HG03457 (cell line): Measurements from ENCODE around the gene ELK4.
A peak's percentile ranks its signal among the peaks of the same experiment; 100 is the strongest.

ENCODE experiments used
- ATAC-seq: cut with Tn5 transposase; IDR thresholded peaks from one replicate; pipeline ENCODE4 v1.9.1; 2021; ENCODE audit warnings: moderate number of reproducible peaks; ENCODE audit not compliant: unreplicated experiment

ELK4 gene, protein sequence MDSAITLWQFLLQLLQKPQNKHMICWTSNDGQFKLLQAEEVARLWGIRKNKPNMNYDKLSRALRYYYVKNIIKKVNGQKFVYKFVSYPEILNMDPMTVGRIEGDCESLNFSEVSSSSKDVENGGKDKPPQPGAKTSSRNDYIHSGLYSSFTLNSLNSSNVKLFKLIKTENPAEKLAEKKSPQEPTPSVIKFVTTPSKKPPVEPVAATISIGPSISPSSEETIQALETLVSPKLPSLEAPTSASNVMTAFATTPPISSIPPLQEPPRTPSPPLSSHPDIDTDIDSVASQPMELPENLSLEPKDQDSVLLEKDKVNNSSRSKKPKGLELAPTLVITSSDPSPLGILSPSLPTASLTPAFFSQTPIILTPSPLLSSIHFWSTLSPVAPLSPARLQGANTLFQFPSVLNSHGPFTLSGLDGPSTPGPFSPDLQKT

DNA sequence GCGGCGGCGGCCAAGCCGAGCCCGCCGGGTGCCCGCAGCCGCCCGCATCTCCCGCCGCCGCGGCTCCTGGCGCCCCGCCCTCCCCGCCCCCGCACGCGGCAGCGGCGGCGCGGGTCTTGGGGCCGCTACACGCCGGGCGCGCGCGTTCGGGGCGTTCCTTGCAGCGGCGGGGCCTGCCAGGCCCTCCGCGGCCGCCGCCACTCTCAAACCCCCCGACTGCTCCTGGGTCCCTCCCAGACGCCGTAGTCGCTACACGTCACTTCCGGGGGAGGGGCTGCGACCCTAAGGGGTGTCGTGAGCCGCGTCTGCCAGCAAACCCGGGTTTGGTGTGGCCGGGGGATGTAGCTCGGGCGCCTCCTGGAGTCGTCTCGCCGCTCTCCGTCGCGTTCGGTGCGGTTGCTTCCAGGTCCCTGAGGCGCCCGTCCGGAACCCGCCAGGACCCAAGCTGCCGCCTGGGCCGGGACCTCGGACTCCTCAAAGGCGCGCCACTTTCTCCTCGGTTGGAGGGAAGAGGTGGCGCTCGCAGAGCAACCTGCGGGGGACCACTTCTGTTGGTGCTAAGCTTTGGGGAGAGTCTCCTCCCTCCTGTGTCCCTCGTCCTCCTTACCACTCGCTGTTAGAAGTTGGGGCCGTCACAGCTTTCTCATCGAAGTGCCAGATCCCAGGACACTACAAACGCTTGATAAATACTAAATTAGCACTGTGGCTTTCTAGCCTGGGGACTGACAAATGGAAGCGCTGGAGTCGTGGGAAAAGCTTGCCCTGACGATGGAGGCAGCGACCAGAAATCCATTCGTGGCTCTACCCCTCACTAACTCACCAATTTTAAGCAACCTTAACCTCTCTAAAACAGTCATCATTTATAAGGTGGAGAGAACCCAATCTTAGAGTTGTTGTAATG lies at the start of gene ELK4:
TSS of gene ELK4 (minus strand) at position 244 of the 901 bp plus-strand sequence. CDS start 8,129 bp downstream, outside the sequence.
- ATAC-seq, result peak; percentile 72

DNA sequence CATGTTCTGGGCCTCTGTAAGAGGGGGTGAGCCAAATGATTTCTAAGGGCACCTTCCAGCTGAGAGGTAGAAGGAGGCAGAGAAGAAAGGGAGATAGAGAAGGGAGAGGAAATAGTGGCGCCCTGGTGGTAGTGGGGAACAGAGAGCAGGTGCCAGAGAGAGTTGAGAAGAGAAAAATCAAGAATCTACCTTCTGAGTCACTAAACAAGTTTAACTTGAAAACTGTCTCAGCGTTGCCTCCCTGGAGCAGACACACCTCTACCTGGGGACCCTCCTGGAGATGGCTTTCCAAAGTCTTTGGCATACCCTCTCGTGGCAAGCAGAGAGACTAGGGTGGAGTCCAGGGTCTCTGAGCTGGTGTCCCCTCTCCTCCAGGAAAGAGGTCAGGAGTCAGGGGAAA lies 49.6 kb upstream of the ELK4 start:
- ATAC-seq, result no peak

DNA sequence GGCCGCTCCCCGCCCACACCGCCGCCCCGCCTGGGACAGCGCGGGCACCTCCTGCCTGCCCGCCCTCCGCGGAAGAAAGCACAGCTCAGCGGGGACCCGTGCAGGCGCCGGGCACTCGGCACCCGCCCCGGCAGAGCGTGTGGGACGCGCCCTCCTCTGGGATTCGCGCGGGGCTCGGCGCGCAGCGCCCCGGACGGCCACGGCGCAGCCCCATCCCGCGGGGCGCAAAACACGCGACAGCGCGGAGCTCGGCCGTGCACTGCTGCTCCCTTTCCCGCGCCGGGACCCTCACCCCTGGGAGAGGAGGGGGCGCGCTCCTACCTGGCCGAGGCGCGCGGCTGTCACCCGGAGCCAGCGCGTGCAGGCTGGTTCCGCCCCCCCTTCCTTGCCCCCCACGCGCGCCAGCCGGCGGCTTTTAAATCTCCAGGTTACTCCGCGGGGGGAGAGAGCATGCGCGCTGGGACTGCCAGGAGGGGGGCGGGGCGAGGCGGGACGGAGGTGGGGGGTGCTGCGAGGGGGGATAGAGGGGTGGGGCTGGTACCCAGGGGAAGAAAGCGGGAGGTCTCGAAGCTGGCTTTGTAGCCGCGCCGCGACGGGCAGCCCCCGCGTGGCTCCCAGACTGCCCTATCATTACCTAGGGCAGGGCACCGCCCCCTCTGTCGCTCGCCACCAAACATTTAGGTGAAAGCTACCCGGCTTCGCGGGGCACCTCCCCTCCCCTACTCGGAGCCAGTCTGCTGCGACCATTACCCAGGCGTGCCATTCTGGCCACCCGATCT lies 48.5 kb upstream of the ELK4 start, which contains the start of gene SLC45A3:
TSS of gene SLC45A3 (minus strand) at position 437 of the 779 bp plus-strand sequence. CDS start 15,853 bp downstream, outside the sequence.
- ATAC-seq, result no peak

DNA sequence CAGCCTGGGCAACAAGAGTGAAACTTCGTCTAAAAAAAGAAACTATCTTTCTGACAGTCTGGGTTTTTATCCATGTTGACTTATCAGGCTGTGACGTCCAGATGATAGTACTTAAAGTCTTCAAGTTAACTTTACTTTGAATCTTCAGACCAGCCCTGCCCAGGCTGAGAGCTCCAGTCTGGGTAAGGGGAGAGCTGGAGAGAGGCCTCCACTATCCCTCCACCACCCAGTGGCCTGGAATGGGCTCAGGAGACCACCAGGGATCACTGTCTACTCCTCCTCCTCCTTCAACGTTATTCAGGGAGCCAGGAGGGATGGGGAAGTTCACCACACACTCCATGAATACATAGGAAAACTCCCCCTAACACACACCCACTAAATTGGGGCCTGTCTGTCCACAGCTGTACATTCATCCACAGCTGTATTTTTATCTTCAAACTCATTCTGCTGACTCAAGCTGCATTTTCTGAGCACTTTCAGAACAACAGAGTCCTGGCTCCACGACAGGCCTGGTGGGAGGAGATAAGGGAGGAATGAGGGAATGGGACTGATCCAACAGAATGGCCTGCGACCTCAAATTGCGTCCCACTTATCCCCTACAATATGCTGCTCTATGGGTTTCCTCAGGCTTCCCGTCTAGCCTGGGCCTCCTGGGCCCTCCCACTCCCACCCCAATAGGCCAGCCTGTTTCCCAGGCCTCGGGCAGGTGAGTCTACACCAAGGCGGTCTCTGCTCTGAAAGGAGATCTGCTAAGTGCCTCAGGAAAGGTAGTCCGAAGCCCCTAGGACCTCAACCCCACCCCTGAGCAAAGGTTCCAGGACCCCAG lies 46.7 kb upstream of the ELK4 start:
- ATAC-seq, result no peak

DNA sequence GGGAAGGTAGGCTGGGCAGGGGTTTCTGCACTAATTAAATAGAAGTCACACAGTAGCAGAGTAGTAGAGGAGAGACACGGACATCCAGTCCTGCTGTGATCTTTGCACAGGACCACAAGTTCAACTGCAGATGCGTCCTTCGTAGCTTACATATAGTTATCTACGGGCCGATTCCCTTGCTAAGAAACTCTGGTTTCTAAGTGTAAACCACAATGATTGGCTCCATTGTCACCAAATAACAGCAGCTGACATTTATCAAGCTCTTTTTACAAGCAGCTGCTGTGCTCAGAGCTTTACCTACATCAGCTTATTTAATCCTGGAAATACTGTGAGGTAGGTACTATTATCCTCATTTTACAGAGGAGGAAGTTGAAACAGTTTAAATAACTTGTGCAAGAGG lies 45.4 kb upstream of the ELK4 start:
- ATAC-seq, result no peak

DNA sequence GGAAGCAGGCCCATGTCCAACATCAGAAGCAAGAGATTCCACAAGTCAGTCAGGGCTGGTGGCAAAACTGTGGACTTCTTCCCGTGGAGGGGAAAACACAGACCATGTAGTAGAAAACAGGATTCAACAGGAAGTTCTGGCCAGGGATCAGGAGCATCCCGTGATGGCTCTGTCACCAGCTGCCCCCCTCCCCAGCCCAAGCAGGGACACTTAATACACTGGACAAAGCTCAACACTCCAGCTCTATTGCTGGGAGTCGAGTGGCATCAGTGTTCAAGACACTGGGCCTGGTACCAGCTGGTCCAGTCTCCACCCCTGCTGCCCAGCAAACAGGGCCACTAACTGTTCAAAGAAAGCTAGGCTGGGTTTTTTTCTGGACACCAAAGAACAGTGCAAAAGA lies 44.8 kb upstream of the ELK4 start:
- ATAC-seq, result no peak

DNA sequence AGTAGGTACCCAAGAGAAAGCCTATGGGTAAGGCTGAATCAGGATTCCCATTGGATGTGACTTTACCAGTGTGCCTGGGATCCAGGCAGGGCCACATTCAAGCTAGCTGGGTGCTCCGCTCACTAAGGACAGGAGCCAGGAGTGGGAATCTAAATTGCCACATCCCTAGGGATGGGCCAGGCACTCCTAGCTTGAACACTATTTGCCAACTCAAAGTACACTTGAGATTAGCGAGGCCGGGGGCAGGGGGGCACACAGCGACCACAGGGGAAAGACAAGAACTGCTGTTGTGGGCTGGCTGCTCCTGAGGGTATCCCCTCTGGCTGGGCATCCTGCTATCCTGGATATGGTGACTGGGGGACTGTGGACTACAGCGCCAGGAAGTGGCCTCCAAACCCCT lies 44.2 kb upstream of the ELK4 start:
- ATAC-seq, result no peak

DNA sequence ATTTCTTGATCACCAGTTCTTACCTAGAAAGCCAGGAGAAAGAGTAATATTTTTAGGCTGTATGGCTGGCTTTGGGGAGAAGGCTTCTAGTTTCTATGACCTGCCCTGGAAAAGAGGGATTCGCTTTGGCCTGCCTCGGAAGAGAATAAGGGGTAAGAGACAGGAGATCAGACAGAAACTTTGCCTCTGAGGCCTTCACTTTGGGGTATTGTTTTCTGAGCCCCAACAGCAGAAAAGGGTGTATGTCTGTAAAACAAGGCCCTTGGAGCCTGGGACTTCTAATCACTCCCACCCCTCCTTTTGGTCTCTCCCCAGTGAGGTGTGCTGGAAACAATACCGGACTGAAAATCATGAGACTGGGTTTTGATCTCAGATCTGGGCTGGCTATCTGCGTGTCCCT lies 43.4 kb upstream of the ELK4 start:
- ATAC-seq, result no peak

DNA sequence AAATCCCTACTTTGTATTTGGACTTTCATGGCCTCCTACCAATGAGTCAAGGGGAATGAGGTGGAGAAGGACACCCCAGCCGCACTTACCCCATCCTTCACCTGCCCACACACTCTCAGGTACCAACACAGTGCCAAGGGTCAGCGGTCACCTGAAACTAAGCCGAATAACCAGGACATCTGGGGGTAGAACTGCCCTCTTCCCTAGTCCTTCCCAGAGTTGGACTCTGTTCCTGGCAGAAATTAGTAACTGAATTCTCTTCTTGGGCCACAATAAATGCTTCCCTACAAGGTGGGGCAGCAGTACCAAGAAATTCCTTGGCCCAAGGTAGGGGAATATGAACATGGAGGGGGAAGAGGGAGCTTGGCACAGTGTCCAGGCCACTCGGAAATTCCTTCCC lies 41.2 kb upstream of the ELK4 start:
- no peak for ATAC-seq

DNA sequence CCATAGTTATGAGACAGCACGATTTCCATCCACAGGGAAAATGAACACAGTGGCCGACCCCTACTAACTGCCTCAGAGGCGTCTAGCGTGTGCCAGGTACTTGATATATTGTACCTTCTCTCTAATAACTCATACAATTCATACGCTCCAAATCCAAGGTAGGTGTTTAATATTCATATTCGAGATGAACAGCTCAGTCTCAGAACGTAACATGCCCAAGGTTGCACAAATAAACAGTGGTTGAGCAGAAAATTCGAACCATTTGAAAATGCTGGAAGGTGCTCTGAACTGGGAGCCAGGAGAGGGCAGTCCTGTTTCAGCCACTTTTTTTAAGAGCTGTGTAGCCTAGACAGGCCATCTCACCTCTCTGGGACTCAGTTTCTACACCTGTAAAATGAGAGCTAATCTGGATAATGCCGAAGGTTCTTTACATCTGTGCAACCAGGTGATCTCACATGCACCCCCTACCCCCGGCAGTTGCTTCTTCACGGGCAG lies 40.6 kb upstream of the ELK4 start:
- ATAC-seq, result no peak

DNA sequence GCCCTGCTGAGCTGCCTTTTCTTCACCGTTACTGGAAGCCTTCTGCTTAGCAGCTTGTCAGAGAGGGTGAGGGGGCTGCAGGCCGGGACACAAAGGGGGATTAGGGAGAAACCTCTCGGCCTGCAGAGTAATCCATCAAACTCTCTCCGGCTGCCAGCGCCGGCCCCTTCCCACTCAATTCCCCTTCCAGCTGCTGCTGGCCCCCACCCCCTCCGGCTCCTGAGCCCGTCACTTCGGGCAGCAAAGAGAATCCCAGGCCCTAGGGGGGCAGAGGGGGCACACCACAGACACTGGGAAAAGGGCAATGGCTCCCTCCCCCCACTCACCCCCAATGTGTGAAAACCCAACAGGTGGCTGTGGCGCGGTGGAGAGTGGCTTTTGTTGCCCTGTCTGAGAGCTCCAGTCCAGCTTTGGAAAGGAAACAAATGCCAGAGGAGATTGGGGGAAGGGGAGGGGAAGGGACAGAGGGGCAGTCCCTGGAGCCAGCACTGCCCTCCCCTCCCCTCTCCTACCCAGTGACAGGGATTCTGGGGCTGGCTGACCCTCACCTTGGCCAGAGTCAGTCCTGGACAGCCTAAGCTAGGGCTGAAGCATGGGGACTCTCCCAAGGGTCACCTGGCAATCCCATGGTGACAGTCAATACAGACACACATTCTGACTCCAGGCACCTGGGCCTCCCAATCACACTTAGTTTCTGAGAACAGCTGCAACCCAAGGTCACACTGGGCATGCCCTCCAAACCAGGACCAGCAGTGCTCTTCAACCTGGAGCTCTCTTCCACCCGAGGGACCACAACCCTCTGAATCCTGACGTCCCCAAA lies 39.0 kb upstream of the ELK4 start:
- ATAC-seq, result no peak

DNA sequence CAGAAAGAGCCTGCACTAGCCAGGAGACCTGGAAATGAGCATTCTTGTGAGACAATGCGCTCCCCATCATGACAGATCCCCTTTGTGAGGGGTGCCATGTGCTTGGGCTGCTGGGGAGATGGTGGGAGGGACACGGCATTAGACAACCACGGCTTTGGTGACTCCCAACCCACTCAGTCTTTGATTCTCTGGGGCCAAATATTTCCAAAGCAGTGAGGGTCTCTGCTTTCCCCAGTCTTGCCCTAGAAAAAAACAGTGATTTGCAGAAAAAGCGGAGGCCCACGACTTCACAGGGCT lies 38.3 kb upstream of the ELK4 start:
- no peak for ATAC-seq

DNA sequence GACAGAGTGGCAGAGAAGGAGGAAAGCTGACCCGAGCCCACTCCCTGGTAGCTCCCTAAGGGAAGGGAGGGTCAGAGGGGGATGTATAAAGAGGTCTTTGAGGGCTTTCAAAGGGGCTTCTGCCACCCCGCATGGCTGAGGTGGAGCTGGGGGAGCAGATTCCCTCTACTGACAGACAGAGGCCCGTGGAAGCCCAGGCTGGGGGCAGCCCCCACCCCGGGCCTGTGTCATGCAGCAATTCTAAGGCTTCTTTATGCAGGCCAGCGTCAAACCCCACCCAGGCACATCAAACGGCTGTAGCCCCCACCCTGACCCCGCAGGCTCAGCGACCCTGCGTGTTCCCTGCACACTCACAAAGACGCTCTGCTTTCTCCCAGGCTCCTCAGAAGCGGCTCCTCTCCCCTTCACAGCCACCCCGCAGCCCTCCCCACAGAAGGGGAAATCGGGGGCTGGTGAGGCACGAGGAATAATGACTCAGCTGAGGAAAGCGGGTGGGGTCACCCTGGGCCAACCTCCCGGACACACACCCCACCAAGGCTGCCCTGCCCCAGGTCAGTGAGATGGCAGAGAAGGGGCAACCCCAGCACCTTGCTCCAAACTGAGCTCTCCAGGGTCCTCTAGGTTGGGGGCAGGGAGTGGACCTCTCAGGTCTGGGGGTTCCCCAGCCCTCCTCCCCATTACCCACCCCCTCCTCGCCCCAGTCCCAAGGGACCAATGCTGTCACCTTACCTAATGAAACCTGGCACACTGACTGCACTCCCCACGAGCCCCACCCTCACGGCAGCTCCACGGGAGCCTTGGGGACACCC lies 37.7 kb upstream of the ELK4 start:
- ATAC-seq, result peak; percentile 30

DNA sequence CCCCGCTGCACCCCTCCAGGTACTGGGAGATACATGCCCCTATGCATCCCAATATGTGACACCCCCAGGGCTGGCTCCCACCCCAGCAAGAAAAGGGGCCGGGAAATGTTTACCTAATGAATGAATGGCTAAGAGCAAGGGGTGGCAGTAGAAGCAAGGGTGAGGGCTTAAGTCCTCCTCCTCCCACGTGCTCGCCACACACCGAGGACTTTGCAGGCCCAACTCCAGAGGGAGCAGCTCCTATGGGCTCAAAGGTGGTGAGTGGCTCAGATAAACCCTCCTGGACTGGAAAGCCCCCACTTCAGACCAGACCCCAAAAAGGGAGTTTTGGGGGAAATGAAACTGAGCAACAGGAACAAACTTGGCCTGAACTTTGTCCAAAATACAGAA lies 37.1 kb upstream of the ELK4 start:
- ATAC-seq, result peak; percentile 29

DNA sequence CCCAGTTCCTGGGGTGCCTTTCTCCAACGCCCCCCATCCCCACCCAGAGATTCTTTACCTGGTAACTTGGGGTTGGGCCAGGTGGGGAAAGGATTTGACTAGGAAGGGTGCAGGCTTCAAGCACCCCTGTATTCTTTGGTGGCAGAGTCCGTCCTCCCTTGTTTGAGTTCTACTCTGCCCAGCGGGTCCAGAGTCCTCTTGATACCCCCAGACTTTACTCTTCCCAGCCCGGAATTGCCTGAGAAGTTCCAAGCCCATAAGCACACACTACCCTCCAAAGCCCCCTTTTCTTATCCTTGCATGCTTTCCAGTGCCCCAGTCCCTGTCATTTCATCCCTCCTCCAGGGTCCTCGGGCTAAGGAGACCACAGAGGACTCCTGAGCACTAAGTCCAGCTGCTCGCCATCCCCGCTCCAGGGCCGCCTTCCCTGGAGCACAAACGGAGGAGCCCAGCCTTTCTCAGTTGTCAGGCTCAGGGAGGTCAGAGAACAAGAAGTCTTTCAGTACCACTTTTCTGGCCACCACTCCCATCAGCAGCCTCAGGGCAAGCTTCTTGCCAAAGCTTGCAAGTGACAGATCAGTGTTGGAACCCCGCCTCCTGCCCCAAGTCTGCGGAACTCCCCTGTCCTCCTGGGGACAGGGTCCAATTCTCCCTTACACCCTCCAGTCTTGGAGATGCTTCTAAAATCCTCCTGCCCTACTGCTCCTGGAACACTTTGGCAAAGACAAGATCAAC lies 36.3 kb upstream of the ELK4 start:
- no peak for ATAC-seq

DNA sequence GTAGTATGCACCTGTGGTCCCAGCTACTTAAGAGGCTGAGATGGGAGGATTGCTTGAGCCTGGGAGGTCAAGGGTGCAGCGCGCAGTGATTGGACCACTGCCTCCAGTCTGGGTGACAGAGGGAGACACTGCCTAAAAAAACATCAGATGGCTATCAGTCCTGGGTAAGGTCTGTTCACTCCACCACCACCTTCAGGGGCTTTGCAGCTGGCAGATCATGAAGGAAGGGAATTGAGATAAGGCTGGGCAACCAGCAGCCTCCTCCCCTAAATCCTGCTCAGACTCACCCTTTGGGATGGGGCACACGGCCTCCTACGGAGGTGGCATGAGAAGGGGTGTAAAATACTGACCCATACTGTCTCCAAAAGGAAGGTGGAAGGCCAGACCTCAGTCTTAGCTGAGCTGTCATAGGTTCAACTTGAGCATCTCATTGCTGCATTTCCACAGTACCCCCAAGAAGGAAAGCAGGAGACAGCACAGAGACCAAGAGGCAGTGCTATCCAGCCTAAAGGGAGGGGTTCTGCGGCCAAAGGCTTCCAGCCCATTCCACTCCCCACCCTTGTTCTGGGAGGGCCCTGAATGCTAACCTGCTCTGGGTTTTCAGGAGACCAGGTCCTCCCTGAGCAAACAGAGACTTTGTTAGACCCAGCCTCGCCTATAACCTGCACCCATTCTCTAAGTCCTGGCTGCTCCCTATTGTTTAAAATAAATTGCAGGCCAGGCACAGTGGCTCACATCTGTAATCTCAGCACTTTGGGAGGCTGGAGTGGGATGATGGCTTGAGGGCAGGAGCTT lies 34.8 kb upstream of the ELK4 start:
- ATAC-seq, result no peak
